Activated T-cell treated with anti-CD3 and anti-CD28 coated beads, Interleukin-2, amount 50 U/mL, for 24 hours (primary cell): ENCODE results near the gene DGKI.

ENCODE experiments used
- DNase-seq: peaks from one replicate; pipeline ENCODE4 v3.0.0-alpha.2; 2020
- H3K27ac Mint-ChIP-seq: 2 replicates; pipeline ENCODE4 v1.8.0; 2020; ENCODE audit warnings: mild to moderate bottlenecking, mixed read lengths
- H3K27me3 Mint-ChIP-seq: 2 replicates; pipeline ENCODE4 v1.8.0; 2020; ENCODE audit warnings: mixed read lengths
- H3K36me3 Mint-ChIP-seq: 2 replicates; pipeline ENCODE4 v1.8.0; 2020; ENCODE audit warnings: low read depth, mixed read lengths
- H3K4me1 Mint-ChIP-seq: 2 replicates; pipeline ENCODE4 v1.8.0; 2020; ENCODE audit warnings: low read depth, mixed read lengths
- H3K4me3 Mint-ChIP-seq: 2 replicates; pipeline ENCODE4 v1.8.0; 2020; ENCODE audit warnings: mild to moderate bottlenecking, moderate library complexity, mixed read lengths
- H3K9me3 Mint-ChIP-seq: 2 replicates; pipeline ENCODE4 v1.8.0; 2020; ENCODE audit warnings: mixed read lengths

DGKI gene

DNA sequence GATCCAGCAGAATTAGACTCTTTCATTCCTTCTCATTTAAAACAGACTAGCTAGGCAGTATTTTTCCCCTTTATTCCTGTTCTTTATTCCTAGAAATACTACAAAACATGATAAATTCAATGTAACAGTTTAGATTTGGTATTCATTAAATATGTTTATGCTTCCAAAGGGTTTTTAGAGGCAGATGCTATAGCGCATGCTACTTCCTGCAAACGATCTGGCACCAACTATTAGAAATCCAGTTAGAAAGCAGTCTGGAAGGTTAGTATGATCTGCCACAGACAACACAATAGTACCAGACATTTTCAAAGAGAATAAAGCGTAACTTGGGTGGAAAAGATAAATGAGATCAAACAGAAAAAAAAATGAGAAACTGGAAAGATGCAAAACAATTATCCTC, 439.7 kb downstream of the DGKI start:
- Mint-ChIP-seq H3K4me3 (no peak overlapping the region), H3K27ac (no peak overlapping the region), H3K4me1 (no peaks in the 10 kb centered on the region), H3K9me3 (no peaks in the 10 kb centered on the region), H3K27me3 (no peaks in the 10 kb centered on the region), H3K36me3 (no peaks in the 10 kb centered on the region)
- no peak for DNase-seq

DNA sequence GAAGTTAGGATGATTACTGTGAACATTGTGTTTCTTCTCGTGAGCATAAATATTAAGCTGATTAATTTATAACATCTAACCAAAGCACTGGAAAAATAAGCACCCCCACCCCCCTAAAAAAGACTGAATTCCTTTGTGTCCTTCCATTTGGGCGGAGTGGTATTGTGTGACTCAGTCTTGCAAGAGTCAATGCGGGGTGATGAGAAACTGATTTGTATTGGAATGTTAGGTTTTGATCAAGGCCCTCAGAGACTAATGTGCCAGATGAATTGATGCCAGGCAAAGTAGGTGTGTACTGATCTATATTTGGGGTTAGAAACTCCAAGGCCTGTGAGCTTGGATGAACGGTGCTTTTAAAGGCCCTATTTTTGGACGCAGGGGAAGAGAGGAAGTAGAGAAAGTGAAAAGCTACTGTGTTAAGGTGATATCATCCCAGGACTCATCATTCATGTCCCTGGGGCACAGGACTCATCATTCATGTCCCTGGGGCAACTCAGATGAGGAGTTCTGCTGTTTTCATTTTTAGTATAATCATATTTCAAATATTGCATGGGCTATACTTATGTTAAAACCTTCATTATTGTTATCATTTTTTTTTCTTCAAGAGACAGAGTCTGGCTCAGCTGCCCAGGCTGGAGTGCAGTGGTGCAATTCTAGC, 442.0 kb downstream of the DGKI start:
- Mint-ChIP-seq H3K4me1 (no peaks in the 10 kb centered on the region), H3K36me3 (no peaks in the 10 kb centered on the region), H3K4me3 (no peak overlapping the region), H3K27me3 (no peaks in the 10 kb centered on the region), H3K9me3 (no peaks in the 10 kb centered on the region), H3K27ac (no peak overlapping the region)
- DNase-seq = no peak

DNA sequence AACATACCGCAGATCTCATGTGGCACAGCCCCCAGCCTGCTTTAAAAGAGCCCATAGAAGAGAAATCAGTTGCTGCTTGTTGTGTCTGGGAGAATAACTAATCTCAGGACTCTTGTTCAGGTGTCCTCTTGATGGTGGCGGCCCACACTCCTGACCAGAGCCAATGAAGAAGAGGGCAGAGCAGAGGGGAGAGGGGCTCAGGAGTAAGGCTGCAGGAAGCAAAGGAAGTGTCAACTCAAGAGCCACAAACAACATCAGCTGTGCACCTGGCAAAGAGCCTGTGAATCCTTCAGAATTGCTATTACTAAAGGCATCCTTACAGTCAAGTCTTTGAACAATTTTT, 443.4 kb downstream of the DGKI start:
- Mint-ChIP-seq H3K9me3 (no peaks in the 10 kb centered on the region), H3K36me3 (no peaks in the 10 kb centered on the region), H3K4me1 (no peaks in the 10 kb centered on the region), H3K4me3 (no peak overlapping the region), H3K27ac (no peak overlapping the region), H3K27me3 (no peaks in the 10 kb centered on the region)
- DNase-seq = no peak

DNA sequence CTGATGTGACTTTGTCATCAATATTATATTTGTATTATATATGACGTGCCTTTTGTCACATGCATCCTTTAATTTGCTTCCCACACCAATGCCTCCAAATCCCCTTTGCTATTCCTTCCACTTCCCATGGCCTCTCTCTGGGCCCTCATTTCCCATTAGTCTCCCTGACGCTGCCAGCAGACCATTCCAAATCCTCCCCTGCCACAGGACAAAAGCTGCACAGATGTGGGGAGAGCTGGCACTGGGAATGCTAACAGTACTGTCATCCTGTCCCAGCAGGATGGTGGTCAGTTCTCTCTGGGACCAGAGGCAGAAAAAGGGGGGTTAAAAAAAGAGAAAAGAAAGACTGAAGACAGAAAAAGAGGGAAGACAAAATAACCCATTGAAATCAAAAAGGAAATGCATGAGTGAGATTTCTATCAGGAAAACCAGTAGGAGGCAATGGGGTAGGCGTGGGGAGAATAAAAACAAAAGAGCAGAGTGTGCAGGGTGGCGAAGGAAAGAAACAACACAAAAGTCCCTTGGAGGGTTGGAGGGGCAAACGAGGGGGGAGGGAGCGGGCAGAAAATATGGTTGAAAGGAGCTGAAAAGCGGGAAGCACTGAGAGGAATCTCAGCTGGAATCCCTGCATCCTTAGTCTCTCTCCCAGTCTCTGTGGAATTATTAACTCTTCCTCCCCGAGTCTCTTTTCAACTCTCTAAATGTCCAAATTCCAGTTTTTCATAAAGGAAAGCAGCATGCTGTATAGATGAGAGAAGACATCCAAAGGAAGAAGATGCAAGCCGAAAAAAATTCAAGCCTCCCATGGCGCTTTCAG, 444.0 kb downstream of the DGKI start:
- Mint-ChIP-seq H3K9me3 (no peaks in the 10 kb centered on the region), H3K27me3 (no peaks in the 10 kb centered on the region), H3K4me1 (no peaks in the 10 kb centered on the region), H3K27ac (no peak overlapping the region), H3K4me3 (no peak overlapping the region), H3K36me3 (no peaks in the 10 kb centered on the region)
- no peak for DNase-seq

DNA sequence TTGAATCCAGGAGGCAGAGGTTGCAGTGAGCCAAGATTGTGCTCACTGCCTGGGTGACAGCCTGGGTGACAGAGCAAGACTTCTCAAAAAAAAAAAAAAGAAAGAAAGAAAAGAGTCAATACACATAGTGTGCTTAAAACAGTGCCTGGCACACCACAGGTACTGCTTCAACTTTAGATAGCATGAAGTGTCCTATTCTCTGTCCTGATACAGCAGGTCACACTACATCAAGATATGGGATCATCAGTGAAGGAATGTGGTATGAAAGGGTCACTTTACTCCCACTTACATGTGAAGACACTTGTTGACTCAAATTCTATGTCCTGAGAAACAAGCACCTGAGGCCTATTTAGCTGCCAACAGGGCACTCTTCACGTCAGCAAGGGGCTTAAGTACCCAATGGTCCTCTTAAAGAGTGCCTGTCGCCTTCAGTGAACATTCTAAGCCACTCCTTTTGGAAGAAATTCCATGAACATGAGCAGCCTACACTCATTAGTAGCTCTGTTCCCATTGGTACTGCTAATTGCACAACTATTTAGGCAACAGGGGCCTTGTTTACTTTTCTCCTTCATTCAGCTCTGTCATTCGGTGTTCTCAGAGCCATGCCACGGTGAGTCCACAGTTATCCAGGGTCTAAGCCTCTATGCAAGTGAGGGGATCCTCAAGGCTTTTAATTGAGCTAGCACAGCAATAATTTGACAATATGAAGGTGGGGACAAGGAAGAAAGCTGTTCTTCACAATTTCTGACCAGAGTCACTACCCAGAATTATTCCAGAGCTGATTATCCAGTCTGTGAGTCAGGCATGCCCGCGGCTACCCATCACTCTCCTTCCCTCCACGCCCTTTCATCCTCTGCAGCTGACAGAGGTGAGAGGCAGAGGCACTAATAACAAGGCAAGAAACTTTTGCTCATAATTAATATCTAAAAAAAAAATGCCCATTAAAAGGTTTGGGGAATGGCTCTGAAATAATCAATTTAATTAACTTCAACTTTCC, 446.6 kb downstream of the DGKI start:
- no peaks in the 10 kb centered on the region for H3K9me3 Mint-ChIP-seq
- no peak for DNase-seq
- no peaks in the 10 kb centered on the region for H3K27me3 Mint-ChIP-seq
- H3K4me1 Mint-ChIP-seq = no peaks in the 10 kb centered on the region
- no peaks in the 10 kb centered on the region for H3K36me3 Mint-ChIP-seq
- H3K27ac Mint-ChIP-seq = no peak overlapping the region
- H3K4me3 Mint-ChIP-seq = no peak overlapping the region

DNA sequence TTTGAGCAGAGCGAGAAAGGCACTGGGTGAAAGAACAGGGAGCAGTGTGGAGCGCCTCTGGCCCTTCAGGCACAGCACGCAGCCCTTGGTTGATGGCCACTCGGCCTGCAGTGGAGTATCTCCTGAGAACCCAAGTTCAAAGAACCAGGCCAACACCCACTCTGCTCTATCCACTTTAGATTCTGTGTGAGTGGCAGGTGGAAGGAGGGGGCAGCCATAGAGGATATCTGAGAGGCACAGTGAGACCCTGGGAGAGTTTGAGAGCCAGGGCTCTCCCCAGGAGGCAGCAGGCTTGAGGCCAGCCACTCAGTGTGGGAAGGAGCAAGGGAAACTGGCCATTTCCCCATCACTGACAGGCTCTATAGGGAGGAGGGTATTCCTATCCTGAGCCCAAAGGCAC, 450.7 kb downstream of the DGKI start:
- H3K27ac Mint-ChIP-seq = no peak overlapping the region
- no peaks in the 10 kb centered on the region for H3K27me3 Mint-ChIP-seq
- no peak overlapping the region for H3K4me3 Mint-ChIP-seq
- peaks cover 8% of the 10 kb centered on the region for H3K9me3 Mint-ChIP-seq
- no peaks in the 10 kb centered on the region for H3K36me3 Mint-ChIP-seq
- DNase-seq = no peak
- no peaks in the 10 kb centered on the region for H3K4me1 Mint-ChIP-seq

DNA sequence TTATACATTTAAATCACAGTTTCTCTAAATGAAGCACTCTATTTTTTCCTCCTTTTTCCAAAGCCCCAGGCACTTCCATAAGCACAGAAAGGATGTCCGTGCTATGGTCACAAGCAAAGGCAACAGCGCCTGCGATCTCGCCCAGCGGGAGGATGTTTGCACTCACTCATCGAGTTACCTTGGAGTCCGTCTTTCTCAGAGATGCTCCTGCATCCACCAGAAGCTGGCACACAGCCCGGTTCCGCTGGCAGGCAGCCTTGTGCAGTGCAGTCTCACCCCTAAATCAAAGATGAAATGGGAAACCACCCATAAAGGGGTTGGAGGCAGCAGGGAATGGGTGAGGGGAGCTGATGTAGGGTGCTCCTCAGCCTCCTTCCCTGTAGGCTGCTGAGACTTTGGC, 451.4 kb downstream of the DGKI start:
- peaks cover 8% of the 10 kb centered on the region for H3K9me3 Mint-ChIP-seq
- H3K27me3 Mint-ChIP-seq = no peaks in the 10 kb centered on the region
- H3K4me3 Mint-ChIP-seq = no peak overlapping the region
- H3K27ac Mint-ChIP-seq = no peak overlapping the region
- H3K36me3 Mint-ChIP-seq = no peaks in the 10 kb centered on the region
- no peaks in the 10 kb centered on the region for H3K4me1 Mint-ChIP-seq
- DNase-seq = no peak

DNA sequence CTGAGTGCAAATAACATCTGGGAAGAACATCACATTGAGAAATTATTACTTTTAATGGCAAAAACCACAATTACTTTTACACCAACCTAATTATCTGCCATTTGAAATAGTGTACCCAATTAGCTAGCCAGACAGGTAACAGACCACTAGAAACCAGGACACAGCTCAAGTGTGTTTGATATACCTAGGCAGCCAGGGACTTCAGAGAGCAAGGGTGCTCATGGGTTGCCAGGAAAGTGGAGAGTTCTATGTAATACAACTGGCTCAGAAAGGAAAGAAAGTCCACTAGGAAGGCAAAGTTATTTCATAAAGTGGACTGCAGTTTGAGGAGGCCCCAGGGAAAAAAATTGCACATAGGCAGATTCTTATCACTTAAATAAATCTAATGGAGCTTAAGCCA, 453.2 kb downstream of the DGKI start:
- Mint-ChIP-seq H3K4me1 (no peaks in the 10 kb centered on the region), H3K27me3 (no peaks in the 10 kb centered on the region), H3K9me3 (peaks cover 8% of the 10 kb centered on the region), H3K36me3 (no peaks in the 10 kb centered on the region), H3K27ac (no peak overlapping the region), H3K4me3 (no peak overlapping the region)
- no peak for DNase-seq

DNA sequence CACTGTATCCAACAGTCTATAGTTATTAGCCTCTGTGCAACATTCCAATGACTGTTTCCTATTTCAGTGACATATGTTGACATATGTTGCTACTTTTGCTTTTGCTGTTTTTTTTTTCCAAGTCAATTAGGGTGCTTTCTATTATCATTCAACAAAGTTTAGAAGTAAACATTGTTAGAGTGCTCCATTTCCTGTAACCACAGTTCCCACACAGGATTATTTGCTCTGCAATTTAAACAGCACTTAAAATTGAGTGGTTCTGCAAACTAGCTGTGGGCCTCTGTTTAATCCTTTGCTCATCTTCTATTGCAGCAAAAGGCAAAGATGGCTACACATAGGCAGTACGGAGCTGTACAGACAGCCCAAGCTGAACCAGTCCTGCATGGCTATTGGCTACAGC, 456.7 kb downstream of the DGKI start:
- no peak overlapping the region for H3K27ac Mint-ChIP-seq
- no peaks in the 10 kb centered on the region for H3K27me3 Mint-ChIP-seq
- peaks cover 11% of the 10 kb centered on the region for H3K9me3 Mint-ChIP-seq
- no peaks in the 10 kb centered on the region for H3K4me1 Mint-ChIP-seq
- no peak for DNase-seq
- no peak overlapping the region for H3K4me3 Mint-ChIP-seq
- no peaks in the 10 kb centered on the region for H3K36me3 Mint-ChIP-seq

DNA sequence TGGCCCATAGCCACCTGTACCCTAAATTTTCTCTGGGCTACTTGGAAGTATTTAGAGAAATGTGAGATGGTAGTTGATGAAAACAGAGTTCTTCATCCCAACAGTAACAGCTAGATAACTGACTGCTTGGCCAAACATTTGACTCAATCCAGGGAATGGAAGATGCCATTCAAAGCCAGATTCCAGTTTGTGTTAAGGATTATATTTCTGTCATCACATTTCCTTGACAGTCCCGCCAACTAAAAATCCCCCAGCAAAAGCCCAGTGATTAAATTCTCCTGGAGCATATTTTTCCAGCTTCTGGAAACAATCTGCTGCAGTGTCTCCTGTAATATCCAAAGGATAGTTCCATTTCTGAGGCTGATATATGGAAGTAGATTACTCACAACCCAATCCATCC, 457.9 kb downstream of the DGKI start:
- no peaks in the 10 kb centered on the region for H3K4me1 Mint-ChIP-seq
- peaks cover 3% of the 10 kb centered on the region for H3K9me3 Mint-ChIP-seq
- no peak overlapping the region for H3K4me3 Mint-ChIP-seq
- H3K27me3 Mint-ChIP-seq = no peaks in the 10 kb centered on the region
- DNase-seq = no peak
- no peak overlapping the region for H3K27ac Mint-ChIP-seq
- H3K36me3 Mint-ChIP-seq = no peaks in the 10 kb centered on the region

DNA sequence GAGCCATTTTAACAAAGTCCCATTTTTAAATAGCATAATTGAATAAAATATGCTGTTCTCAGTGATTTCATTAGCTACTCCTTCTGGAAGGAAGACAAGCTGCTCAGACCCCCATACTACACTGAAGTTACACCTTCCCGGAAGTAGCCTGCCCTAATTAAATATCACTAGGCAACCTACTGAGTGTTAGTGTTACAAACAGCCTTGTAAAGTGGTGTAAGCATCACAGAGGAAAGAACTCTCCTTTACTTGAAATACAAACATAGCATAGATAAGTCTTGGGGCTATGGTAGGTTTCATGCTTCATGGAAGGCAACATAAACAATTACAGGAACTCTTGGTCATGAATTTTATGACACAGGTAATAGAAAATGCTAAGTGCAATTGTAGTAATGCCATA, 459.8 kb downstream of the DGKI start:
- H3K27ac Mint-ChIP-seq = no peak overlapping the region
- no peaks in the 10 kb centered on the region for H3K36me3 Mint-ChIP-seq
- no peak for DNase-seq
- no peaks in the 10 kb centered on the region for H3K4me1 Mint-ChIP-seq
- peaks cover 8% of the 10 kb centered on the region for H3K9me3 Mint-ChIP-seq
- no peak overlapping the region for H3K4me3 Mint-ChIP-seq
- H3K27me3 Mint-ChIP-seq = no peaks in the 10 kb centered on the region

DNA sequence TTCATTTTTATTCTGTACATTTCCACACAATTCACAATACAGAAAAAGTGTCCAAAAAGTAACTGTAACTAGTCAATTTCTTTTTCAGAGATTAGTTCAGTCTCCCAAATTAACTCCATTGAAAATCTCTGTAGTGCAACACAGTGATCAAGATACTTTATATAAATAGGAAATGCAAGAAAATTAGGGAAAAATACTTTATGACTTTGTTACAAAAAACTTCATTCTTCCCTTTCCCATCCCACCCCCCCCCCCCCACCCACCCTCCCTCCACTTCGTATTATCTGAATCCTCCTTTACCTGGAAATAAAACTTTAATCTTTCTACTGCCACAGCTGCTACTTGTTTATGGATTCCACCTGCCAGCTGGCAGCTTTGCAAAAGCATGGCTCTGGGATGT, 465.7 kb downstream of the DGKI start:
- Mint-ChIP-seq H3K4me1 (no peaks in the 10 kb centered on the region), H3K9me3 (peaks cover 14% of the 10 kb centered on the region), H3K27ac (no peak overlapping the region)

DNA sequence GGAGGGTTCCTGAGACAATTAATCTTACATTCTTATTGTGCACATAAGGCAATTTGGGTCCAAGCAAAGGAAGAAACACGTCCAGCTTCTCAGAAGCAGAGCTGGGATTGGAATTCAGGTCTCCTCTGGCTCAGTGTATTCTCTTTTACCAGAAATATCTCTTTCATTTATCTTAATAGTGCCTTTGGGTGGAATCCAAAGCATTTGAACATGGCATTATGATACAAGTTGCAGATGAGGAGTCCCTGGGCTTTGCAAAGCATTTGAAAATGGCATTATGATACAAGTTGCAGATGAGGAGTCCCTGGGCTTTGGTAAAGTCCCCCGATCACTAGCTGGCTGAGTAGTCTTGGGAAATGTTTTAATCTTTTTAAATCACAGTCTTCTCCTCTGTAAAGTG, 473.3 kb downstream of the DGKI start:
- Mint-ChIP-seq H3K27ac (no peak overlapping the region), H3K27me3 (no peaks in the 10 kb centered on the region), H3K9me3 (peaks cover 6% of the 10 kb centered on the region), H3K4me3 (no peak overlapping the region), H3K4me1 (no peaks in the 10 kb centered on the region), H3K36me3 (no peaks in the 10 kb centered on the region)
- no peak for DNase-seq

More for the DNA sequence above, 465.7 kb downstream of the DGKI start:
- DNase-seq = no peak
- Mint-ChIP-seq H3K4me3 (no peak overlapping the region), H3K27me3 (no peaks in the 10 kb centered on the region), H3K36me3 (no peaks in the 10 kb centered on the region)

DNA sequence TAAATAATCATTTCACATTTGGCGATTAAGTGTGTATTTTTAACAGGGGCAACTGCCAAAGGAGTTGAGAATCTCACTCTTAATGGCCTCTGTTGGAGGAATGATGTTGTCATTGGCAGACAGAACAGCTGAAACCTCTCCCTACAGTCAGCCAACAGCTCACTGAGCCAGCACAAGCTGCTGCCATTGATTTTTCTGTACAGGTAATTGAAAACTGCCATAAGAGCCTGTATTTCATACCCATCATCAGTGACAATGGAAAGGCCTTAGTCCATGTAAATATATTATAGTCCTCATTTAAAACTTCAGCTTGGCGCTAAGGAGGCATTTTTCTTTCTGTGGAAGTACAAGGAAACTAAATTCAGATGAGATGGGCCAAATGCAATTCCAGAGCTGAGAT, 475.2 kb downstream of the DGKI start:
- H3K36me3 Mint-ChIP-seq = no peaks in the 10 kb centered on the region

DNA sequence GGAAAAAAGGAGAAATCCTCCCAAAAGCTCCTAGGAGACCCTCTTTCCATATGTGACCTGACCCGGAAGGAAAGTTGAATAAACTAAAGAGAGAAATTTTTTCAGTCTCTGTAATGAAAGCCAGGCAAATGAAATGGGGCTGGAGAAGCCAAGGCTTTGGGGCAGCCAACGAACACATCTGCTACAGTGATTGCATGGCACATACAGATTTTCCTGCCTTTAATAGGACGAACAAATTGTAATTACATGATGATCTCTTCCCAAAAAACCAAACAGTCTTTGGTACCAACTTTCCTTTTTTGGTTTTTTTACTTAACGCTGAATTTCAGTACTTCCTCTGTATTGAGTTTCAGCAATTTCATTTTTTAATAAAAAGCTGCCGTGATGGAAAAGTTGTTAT, 479.8 kb downstream of the DGKI start:
- H3K27me3 Mint-ChIP-seq = no peaks in the 10 kb centered on the region
- H3K36me3 Mint-ChIP-seq = no peaks in the 10 kb centered on the region
- H3K27ac Mint-ChIP-seq = no peak overlapping the region
- no peaks in the 10 kb centered on the region for H3K4me1 Mint-ChIP-seq
- H3K4me3 Mint-ChIP-seq = no peak overlapping the region
- H3K9me3 Mint-ChIP-seq = peaks cover 7% of the 10 kb centered on the region
- no peak for DNase-seq

More for the DNA sequence above, 475.2 kb downstream of the DGKI start:
- Mint-ChIP-seq H3K27me3 (no peaks in the 10 kb centered on the region), H3K4me3 (no peak overlapping the region), H3K4me1 (no peaks in the 10 kb centered on the region), H3K9me3 (no peaks in the 10 kb centered on the region), H3K27ac (no peak overlapping the region)
- no peak for DNase-seq
